Neuronal stem cell (in vitro differentiated cells): Measurements from ENCODE around the gene ARRDC2.

Experiments
- DNase-seq: peaks from one replicate; pipeline ENCODE4 v3.0.0-alpha.2; 2013; ENCODE audit warnings: low spot score
- H2AFZ ChIP-seq: one replicate; pipeline ENCODE4 v1.6.1; 2013; ENCODE audit warnings: mild to moderate bottlenecking, low read length, inconsistent platforms
- H2AK5ac ChIP-seq: 2 replicates; pipeline ENCODE4 v1.6.1; 2013; ENCODE audit warnings: low read depth, mild to moderate bottlenecking, inconsistent platforms, low read length, moderate library complexity, mixed read lengths
- H2BK120ac ChIP-seq: 2 replicates; pipeline ENCODE4 v1.6.1; 2013; ENCODE audit warnings: low read depth, mild to moderate bottlenecking, inconsistent platforms, low read length, moderate library complexity, mixed read lengths
- H2BK12ac ChIP-seq: one replicate; pipeline ENCODE4 v1.6.1; 2013; ENCODE audit warnings: low read length, inconsistent platforms
- H2BK15ac ChIP-seq: 2 replicates; pipeline ENCODE4 v1.6.1; 2013; ENCODE audit warnings: mild to moderate bottlenecking, low read length, inconsistent platforms, mixed read lengths
- H2BK5ac ChIP-seq: one replicate; pipeline ENCODE4 v1.6.1; 2013; ENCODE audit warnings: inconsistent platforms, mild to moderate bottlenecking, low read length, moderate library complexity
- H3K14ac ChIP-seq: one replicate; pipeline ENCODE4 v1.6.1; 2013; ENCODE audit warnings: low read length, inconsistent platforms
- H3K18ac ChIP-seq: 2 replicates; pipeline ENCODE4 v1.6.1; 2013; ENCODE audit warnings: low read length, inconsistent platforms
- H3K23ac ChIP-seq: 2 replicates; pipeline ENCODE4 v1.6.1; 2013; ENCODE audit warnings: low read depth, mild to moderate bottlenecking, mixed read lengths, low read length, inconsistent platforms; ENCODE audit not compliant: poor library complexity
- H3K27ac ChIP-seq: replicated peaks from 3 replicates; pipeline ENCODE4 v1.5.1; 2013; ENCODE audit warnings: low read length, inconsistent platforms
- H3K27me3 ChIP-seq, 3 experiments: 2 replicates each; pipeline ENCODE4 v1.6.1; 2013; ENCODE audit warnings: low read length in 3 of 3, mild to moderate bottlenecking in 2 of 3, inconsistent platforms in 1 of 3, low read depth in 1 of 3, mixed read lengths in 1 of 3, moderate library complexity in 1 of 3; ENCODE audit not compliant: control insufficient read depth in 3 of 3, insufficient read depth in 3 of 3
- H3K36me3 ChIP-seq, 2 donors: replicated peaks in 1 of 2; 2 replicates each; pipeline ENCODE4 v1.6.1; 2013; ENCODE audit warnings: low read length in 2 of 2; ENCODE audit not compliant: control insufficient read depth in 2 of 2, insufficient read depth in 2 of 2
- H3K4ac ChIP-seq: 2 replicates; pipeline ENCODE4 v1.6.1; 2013; ENCODE audit warnings: inconsistent platforms, mild to moderate bottlenecking, low read length, moderate library complexity
- H3K4me1 ChIP-seq, 2 donors: 1 replicate in 1 of 2; 2 replicates in 1 of 2; pipeline ENCODE4 v1.6.1; 2013; ENCODE audit warnings: low read length in 2 of 2, low read depth in 1 of 2; ENCODE audit not compliant: control insufficient read depth in 2 of 2, insufficient read depth in 1 of 2
- H3K4me2 ChIP-seq: one replicate; pipeline ENCODE4 v1.6.1; 2013; ENCODE audit warnings: mild to moderate bottlenecking, low read length, inconsistent platforms; ENCODE audit not compliant: insufficient read depth, poor library complexity, severe bottlenecking
- H3K4me3 ChIP-seq, 2 donors: 2 replicates each; pipeline ENCODE4 v1.5.1; 2013; ENCODE audit warnings: low read length in 2 of 2, mild to moderate bottlenecking in 2 of 2, inconsistent platforms in 1 of 2, moderate library complexity in 1 of 2
- H3K79me1 ChIP-seq: one replicate; pipeline ENCODE4 v1.6.1; 2013; ENCODE audit warnings: low read depth, mild to moderate bottlenecking, inconsistent platforms, low read length, moderate library complexity
- H3K9ac ChIP-seq: one replicate; pipeline ENCODE4 v1.6.1; 2013; ENCODE audit warnings: mild to moderate bottlenecking, low read depth, low read length, inconsistent platforms; ENCODE audit not compliant: poor library complexity
- H3K9me3 ChIP-seq, 2 donors: replicated peaks in 1 of 2; 2 replicates each; pipeline versions ENCODE3 to v1.6.1; 2013; ENCODE audit warnings: low read length in 2 of 2, mild to moderate bottlenecking in 2 of 2, inconsistent platforms in 1 of 2, low read depth in 1 of 2, mixed read lengths in 1 of 2, moderate library complexity in 1 of 2; ENCODE audit not compliant: control insufficient read depth in 2 of 2, insufficient read depth in 1 of 2
- H4K8ac ChIP-seq: one replicate; pipeline ENCODE4 v1.6.1; 2013; ENCODE audit warnings: low read depth, mild to moderate bottlenecking, inconsistent platforms, low read length, moderate library complexity
- H4K91ac ChIP-seq: one replicate; pipeline ENCODE4 v1.6.1; 2013; ENCODE audit warnings: low read length, low read depth, mild to moderate bottlenecking, inconsistent platforms; ENCODE audit not compliant: poor library complexity
- WGBS, 2 donors: extraction: QIAGEN DNeasy Blood & Tissue Kit; methylation state at CpG; one replicate each; pipeline ENCODE4 v1.1.7; 2013; ENCODE audit warnings: missing lambda C conversion rate in 2 of 2, mixed read lengths in 1 of 2; ENCODE audit not compliant: insufficient read length in 2 of 2, insufficient replicate concordance in 1 of 2; ENCODE audit errors: extremely low coverage in 2 of 2; 5-methylcytosine and 5-hydroxymethylcytosine counted together

ARRDC2 gene

GRCh38 chr19:18059297-18059696, 51.3 kb downstream of the ARRDC2 start:
- Histone ChIP-seq H2BK5ac (no peak overlapping the region), H3K4me1 (no peaks in the 10 kb centered on the region), H3K18ac (no peak overlapping the region), H3K9me3 (peaks cover 0 to 2% of the 10 kb centered on the region in 2 donors), H3K36me3 (no peaks in the 10 kb centered on the region), H3K27me3 (peaks cover 0 to 2% (median 0%) of the 10 kb centered on the region in 3 experiments), H3K4ac (no peak overlapping the region), H2AFZ (no peak overlapping the region), H3K4me2 (no peak overlapping the region), H3K27ac (no peak overlapping the region), H3K9ac (no peak overlapping the region), H2BK120ac (peak overlapping the region; percentile 42), H3K4me3 (no peak overlapping the region), H4K8ac (no peak overlapping the region), H2BK12ac (no peak overlapping the region), H4K91ac (no peak overlapping the region), H3K79me1 (no peaks in the 10 kb centered on the region), H2AK5ac (peak overlapping the region; percentile 86), H3K14ac (no peak overlapping the region), H3K23ac (no peak overlapping the region), H2BK15ac (peak overlapping the region; percentile 95)
- no CpG with 5 or more reads among the region's 8 CpGs for WGBS, 2 donors
- no peak for DNase-seq

- Histone ChIP-seq H2BK15ac (no peak overlapping the region), H3K9ac (no peak overlapping the region), H3K4me3 (no peak overlapping the region), H3K14ac (no peak overlapping the region), H4K91ac (no peak overlapping the region), H3K27ac (no peak overlapping the region), H3K36me3 (no peaks in the 10 kb centered on the region), H3K79me1 (no peaks in the 10 kb centered on the region), H3K4me1 (no peaks in the 10 kb centered on the region), H3K27me3 (peaks cover 0 to 2% (median 0%) of the 10 kb centered on the region in 3 experiments), H2BK12ac (no peak overlapping the region), H3K23ac (no peak overlapping the region), H2BK120ac (peak overlapping the region; percentile 42), H2BK5ac (no peak overlapping the region), H2AK5ac (peak overlapping the region; percentile 76), H4K8ac (no peak overlapping the region), H2AFZ (no peak overlapping the region), H3K9me3 (peaks cover 0 to 2% of the 10 kb centered on the region in 2 donors), H3K4me2 (no peak overlapping the region), H3K18ac (no peak overlapping the region), H3K4ac (no peak overlapping the region)
- no CpG with 5 or more reads among the region's 5 CpGs for WGBS, 2 donors
- no peak for DNase-seq
These were observed 51.9 kb downstream of the ARRDC2 start for GRCh38 chr19:18059902-18060301.

- H3K79me1 ChIP-seq: no peaks in the 10 kb centered on the region
- H3K4me1 ChIP-seq: no peaks in the 10 kb centered on the region
- no peak overlapping the region for H3K4me2 ChIP-seq
- no peak overlapping the region for H2BK120ac ChIP-seq
- no CpG with 5 or more reads among the region's 6 CpGs for WGBS, 2 donors
- H4K8ac ChIP-seq: no peak overlapping the region
- H3K36me3 ChIP-seq: no peaks in the 10 kb centered on the region
- no peak overlapping the region for H2AK5ac ChIP-seq
- no peak overlapping the region for H2BK12ac ChIP-seq
- H3K4me3 ChIP-seq: no peak overlapping the region
- no peak for DNase-seq
- no peak overlapping the region for H3K14ac ChIP-seq
- H3K9me3 ChIP-seq: peaks cover 0 to 2% of the 10 kb centered on the region in 2 donors
- H3K9ac ChIP-seq: no peak overlapping the region
- no peak overlapping the region for H2BK15ac ChIP-seq
- H3K4ac ChIP-seq: no peak overlapping the region
- no peak overlapping the region for H2BK5ac ChIP-seq
- H4K91ac ChIP-seq: no peak overlapping the region
- H2AFZ ChIP-seq: peak overlapping the region; percentile 6
- H3K27ac ChIP-seq: no peak overlapping the region
- H3K27me3 ChIP-seq: peaks cover 0 to 2% (median 0%) of the 10 kb centered on the region in 3 experiments
- H3K23ac ChIP-seq: no peak overlapping the region
- no peak overlapping the region for H3K18ac ChIP-seq
These were observed 52.5 kb downstream of the ARRDC2 start for GRCh38 chr19:18060472-18060871.

- Histone ChIP-seq H4K91ac (no peak overlapping the region), H3K27ac (no peak overlapping the region), H4K8ac (no peak overlapping the region), H3K14ac (no peak overlapping the region), H2AK5ac (no peak overlapping the region), H3K9ac (peak overlapping the region; percentile 44), H2BK12ac (no peak overlapping the region), H2BK5ac (no peak overlapping the region), H3K4ac (no peak overlapping the region), H2AFZ (no peak overlapping the region), H3K9me3 (peaks cover 0 to 5% of the 10 kb centered on the region in 2 donors), H2BK120ac (no peak overlapping the region), H3K79me1 (no peaks in the 10 kb centered on the region), H2BK15ac (no peak overlapping the region), H3K23ac (no peak overlapping the region), H3K36me3 (no peaks in the 10 kb centered on the region), H3K4me2 (no peak overlapping the region), H3K4me1 (no peaks in the 10 kb centered on the region), H3K18ac (no peak overlapping the region), H3K4me3 (no peak overlapping the region), H3K27me3 (peaks cover 0 to 2% (median 0%) of the 10 kb centered on the region in 3 experiments)
- no peak for DNase-seq
- no CpG with 5 or more reads among the region's 8 CpGs for WGBS, 2 donors
These were observed 54.1 kb downstream of the ARRDC2 start for GRCh38 chr19:18062028-18062427.
